Pulmonary artery endothelial cell (primary cell): ENCODE results near the gene RNF25. TPM values are rescaled to one million over a fixed set of nuclear protein-coding genes. Genes with fewer than 3 reads are reported as not detected.

Experiments
- DNase-seq: peaks from one replicate; pipeline ENCODE4 v3.0.0-alpha.2; 2011; ENCODE audit warnings: low read depth, low spot score
- total RNA-seq: library from RNA; depleted of rRNA; stranded (reverse); fragments of >200 nt; gene quantifications from 2 replicates; pipeline ENCODE4 v1.2.3, GENCODE V29; 2014

RNF25 gene, protein sequence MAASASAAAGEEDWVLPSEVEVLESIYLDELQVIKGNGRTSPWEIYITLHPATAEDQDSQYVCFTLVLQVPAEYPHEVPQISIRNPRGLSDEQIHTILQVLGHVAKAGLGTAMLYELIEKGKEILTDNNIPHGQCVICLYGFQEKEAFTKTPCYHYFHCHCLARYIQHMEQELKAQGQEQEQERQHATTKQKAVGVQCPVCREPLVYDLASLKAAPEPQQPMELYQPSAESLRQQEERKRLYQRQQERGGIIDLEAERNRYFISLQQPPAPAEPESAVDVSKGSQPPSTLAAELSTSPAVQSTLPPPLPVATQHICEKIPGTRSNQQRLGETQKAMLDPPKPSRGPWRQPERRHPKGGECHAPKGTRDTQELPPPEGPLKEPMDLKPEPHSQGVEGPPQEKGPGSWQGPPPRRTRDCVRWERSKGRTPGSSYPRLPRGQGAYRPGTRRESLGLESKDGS
- 31.6 and 43.2 TPM in 2 replicates for total RNA-seq

DNA sequence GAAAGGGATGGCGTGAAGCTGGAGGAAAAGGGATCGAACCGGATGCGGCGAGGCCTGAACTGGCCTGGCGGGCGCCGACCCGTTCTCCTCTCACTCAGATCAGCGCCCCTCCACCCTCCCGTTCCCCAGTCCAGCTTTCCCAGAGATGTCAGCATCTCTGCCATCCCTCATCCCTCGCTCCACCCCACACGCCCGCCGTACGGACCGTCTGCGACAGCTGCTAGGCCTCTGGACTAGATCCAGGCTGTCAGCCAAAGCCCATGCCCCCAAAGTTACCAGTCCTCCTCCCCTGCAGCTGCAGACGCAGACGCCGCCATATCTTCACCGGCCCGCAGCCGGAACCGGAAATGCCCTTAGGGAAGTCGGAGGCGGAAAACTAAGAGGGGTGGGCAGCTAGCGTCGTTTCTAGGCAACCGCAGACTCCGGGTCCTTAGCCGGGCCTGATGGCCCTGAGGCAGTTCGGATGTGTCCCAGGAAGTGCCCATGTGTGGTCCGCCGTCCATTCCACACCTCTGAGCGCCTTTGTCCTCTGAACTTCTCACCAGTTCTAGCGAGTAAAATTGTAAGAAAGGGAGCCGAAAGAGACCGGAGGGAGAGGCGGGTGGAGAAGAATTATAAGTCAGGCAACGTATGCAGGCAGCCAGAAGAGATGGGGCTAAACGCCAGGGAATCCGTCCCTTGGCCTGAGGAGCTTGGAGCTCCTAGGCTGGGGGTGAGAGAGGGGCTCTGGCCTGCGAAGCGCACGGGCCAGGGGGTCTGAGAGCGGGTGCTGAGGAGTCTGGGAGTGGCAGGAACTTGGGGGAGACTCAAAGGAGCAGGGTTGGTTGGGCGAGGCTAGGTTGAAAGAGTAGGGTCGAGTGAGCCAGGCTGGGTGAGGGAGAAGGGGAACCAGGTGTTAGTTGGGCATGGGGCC, at the start of gene RNF25, which contains the start of gene STK36:
RNF25 (minus strand) TSS at position 349 of the 913 bp plus-strand sequence; CDS start at position 317, 32 bp downstream.
STK36 (plus strand) TSS at position 433 of the 913 bp plus-strand sequence. CDS start 744 bp downstream, outside the sequence.
- DNase-seq: peak; percentile 49

DNA sequence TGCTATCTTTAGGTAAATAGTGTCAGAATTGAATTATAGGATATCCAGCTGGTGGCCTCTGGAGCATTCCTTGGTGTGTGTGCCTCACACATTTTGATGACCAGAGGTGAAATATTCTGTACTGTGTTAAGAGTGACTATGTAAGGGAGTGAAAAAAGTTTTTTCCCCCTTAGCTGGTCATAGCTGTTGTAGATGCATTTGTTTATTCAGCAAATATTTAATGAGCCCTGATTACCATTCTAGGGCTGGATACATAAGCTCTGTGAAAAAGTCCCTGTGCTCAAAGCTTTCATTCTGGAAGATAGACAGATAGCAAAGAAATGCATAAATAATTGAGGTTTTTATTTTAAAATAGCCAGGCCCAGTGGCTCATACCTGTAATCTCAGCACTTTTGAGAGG, 49.7 kb upstream of the RNF25 start:
- no peak for DNase-seq

DNA sequence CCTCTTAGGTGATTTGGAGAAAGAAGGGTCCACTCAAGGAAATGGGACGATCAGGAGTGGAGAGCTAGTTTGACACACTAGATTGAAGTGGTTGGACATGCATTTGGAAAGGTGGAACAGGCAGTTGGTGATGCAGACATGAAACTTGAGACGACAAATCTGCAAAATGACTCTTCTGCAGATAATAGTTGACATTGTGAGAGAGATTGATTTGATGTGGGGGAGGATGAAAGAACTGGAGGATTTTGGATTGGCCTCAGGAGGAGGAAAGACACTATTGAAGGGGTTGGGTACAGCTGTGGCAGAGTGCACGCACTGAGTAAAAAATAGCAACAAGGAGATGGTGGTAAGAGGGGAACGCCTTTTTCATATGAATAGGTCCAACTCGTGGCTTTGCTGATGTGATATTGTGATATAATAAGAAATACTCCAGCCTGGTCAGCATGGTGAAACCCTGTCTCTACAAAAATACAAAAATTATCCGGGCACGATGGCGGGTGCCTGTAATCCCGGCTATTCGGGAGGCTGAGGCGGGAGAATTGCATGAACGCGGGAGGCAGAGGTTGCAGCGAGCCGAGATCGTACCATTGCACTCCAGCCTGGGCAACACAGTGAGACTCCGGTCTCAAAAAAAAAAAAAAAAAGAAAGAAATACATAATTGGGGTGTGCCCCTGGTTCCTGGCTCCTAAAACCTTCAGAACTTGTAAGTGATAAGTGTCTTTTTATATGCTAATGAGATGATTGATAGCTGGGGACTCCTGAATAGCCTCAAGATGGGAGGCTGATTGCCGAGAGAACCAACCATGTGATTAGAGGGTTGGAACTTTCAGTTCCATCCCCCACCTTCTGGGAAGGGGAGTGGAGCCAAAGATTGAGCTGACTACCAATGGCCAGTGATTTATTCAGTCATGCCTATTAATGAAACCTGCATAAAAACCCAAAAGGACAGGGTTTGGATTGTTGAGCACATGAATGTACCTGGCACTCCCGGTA, 48.5 kb upstream of the RNF25 start:
- no peak for DNase-seq

DNA sequence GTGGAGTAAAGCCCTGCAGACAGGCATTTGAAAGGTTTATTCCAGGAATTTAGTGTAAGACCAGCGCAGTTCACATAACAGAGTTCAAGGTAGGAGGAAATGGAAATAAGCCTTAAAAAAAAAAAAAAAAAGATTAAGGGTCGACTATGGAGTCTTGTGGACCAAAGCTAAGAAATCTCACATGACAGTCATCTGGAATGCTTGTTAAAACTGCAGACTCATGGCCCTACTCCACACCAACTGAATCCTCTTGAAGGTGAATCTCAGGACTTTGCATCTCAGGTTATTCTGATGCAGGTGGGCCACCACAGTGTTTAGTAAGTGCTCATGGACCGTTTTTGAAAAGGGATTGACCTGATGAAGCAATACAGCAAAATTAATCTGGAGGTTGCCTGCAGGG, 47.7 kb upstream of the RNF25 start:
- DNase-seq: no peak

DNA sequence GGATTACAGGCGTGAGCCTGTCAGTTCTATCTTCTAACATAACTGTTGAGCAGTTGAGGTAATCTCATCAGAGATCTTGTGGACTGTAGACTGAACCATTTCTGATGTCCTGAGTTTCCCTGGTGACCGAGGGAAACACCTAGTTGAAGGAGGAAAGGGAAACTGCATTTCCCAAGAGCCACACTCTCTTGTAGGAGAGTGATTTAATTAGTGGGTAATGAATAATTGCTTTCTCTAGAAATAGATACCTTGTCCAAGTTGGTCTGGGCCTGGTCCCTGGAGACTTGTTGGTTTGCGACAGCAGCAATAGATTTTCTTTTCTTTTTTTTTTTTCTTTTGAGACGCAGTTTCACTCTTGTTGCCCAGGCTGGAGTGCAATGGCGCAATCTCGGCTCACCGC, 46.3 kb upstream of the RNF25 start:
- no peak for DNase-seq

DNA sequence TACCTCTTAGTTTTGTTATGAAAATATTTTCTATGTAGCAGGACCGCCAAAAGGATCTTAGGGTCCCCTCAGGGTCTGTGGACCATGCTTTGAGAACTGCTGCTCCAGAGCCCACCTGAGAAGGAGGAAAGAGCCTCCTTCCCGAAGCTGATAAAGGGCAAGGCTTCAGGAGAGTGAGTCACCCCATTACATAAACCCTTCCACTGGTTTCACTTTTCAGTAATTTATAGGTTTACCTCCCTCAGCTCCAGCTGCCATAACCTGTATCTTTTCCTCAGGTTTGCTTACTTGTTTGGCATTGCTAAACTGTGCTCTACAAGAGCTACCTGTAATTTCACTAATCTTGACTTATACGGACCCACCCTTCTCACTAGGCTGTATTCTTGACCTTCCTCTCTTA, 45.5 kb upstream of the RNF25 start:
- no peak for DNase-seq

DNA sequence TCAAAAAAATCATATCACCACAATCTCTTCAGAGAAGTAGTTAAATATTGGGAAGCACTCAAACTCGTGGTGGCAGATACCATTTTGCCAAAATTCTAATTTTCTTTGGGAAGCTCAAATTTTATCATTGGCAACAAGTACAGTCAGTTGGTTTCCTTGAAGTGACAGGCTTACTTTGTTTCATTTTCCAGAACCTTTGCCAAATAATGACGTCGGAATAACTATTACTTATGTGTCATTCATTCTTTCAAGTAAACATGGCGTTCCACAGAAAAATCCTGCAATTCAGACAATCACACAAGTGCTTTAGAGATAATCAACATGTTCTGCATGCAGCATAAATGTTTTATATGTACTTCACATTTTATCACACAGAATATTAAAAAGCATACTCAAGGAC, 44.3 kb upstream of the RNF25 start:
- peak; percentile 77 for DNase-seq

DNA sequence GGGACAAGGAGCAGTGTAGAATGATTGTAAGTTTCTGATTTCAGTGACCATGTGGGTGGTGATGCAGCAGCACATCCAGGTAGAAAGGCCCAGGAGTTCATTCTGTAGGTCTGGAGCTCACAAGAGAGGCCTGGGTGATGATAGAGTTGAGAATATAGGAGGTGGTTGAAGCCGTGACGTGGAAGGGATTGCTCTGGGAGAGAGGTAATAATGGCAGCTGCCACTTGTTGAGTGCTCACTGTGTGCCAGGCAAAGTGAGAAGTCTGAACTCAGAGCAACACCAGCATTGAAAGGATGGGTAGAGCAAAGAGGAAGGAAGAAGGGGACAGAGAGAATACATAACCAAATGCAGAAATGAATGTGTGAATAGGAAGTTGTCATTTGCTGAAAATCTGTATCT, 42.1 kb upstream of the RNF25 start:
- no peak for DNase-seq

DNA sequence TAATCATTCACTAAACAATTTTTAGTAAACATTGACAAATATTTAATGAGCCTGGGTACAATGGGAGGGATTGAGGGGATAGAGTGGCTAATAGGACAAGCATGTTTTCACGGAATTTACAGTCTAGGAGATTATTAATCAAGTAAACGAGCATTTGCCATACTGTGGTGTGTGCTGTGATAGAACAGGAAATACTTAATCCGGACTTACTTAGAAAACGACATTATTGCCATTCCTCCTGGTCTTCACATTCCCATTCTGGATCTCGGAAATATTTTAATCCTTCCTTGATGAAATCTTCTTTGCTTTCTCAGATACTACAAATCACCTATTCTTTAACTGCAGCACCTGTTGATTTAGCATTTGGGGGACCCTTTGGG, 39.7 kb upstream of the RNF25 start:
- DNase-seq: no peak

DNA sequence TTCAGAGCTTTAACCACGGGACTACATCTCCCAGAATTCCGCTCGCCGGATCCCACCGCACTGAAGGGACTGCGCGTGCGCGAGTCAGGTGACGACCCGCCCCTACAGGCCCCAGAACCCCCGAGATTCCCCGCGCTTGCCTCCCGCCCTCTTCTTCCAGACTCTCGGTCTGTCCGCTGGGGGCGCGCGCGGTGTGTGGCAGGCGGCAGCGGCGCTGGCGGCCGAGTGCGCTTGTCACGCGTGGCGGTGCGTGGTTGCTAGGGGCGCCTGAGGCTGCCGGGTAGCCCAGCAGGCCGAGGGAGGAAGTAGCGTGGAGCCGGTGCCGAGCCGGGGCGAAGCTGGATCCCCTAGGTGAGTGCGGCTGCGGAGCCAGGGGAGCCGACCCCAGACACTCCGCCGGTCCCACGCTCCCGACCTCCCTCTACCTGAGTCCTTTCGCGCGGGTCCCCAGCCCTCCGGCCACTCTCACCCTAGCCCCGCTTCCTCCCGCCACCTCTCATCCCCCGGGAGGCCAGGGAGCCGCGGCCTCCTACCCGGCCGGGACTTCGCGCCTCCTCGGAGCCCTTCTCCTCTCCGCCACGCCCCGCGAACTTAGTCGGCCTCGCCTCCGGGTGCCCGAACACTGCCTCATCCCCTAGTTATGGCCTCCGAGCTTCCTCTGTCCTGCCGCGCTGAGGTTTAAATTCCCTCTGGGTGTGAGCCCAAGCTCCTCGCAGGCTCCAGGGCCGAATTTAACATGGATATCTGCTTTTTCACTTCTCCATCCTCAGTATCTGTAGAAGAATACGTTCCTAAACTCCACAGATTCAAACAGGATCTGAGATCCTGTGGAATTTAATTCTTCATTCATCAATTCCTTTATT, 39.1 kb upstream of the RNF25 start, which contains the start of gene TTLL4:
TTLL4 (plus strand) TSS at position 149 of the 863 bp plus-strand sequence. CDS start 26,842 bp downstream, outside the sequence.
- peak; percentile 76 for DNase-seq

DNA sequence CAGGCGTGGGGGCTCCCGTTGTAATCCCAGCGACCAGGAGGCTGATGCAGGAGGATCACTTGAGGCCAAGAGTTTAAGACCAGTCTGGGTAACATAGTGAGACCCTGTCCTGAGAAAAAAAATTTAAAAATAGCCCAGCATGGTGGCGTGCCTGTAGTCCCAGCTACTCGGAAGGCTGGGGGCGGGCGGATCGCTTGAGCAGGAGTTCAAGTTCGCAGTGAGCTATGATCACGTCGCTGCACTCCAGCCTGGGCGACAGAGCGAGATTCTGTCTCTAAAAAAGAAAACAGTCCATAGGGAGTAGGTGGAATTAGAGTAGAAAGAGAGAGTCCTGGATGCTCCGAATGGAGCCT, 38.5 kb upstream of the RNF25 start:
- DNase-seq: no peak

DNA sequence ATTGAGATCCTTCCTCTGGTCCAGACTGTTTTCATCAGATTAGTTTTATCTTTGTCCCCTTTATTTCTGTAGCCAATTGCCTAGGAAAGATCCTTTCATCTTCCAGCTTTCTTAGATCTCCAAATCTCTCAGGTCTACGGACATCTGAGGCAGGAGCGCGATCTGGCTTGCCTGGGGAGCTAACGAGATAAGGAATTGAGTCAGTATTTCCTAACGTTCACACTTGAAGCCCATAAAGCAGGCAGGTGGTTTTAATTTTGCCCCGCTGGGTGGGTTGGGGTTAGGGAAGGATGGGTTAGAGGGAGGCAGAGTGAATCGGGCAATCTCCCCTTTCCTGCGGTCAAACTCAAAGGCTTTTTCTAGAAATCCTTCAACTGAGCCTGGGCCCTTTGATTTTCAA, 38.1 kb upstream of the RNF25 start:
- no peak for DNase-seq

DNA sequence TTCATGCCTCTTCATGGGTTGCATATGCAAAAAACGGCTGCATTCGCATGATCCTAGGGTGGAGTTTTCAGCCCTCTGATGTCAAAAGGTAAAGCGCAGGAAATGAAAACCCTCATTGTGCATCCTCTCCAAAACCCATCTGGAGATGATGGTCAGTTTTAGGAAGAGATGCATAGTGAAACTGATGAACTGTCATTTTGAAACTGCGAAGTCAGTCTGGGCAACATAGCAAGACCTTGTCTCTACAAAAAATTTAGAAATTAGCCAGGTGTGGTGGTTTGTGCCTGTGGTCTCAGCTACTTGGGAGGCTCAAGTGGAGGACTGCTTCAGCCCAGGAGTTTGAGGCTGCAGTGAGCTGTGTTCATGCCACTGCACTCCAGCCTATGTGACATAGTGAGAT, 36.3 kb upstream of the RNF25 start:
- no peak for DNase-seq

DNA sequence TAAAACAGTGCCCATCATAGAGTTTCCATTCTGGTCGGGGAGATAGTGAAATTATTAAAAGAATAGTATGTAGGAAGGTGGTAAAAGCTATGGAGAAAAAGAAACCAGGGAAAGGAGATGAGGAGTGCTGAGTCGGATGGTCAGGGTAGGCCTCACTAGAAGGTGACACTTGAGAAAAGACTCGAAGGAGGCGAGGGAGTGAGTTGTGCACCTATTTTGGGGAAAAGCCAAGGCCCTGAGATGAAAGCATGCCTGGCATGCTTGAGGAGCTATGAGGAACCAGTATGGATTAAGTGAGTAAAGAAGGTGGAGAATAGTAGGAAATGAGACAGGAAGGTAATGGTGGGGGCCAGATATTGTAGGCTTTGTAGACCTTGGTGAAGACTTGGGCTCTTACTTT, 31.5 kb upstream of the RNF25 start:
- DNase-seq: no peak

DNA sequence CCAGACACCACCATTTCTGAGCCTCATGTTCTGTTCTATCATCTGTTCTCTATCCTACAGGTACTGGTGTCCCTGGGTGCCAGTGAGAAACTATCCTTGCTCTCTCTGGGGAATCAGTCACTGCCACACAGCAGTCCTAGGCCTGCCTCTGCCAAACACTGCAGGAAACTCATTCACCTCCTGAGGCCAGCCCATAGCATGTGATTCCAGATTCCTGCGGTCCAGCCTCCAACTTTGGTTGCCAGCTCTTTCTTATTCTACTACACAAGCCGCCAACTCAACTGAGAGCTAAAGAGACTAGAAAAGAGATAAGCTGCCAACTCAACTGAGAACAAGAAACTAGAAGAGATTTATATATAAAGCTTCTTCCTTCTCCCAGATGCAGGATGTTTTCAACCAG, 30.0 kb upstream of the RNF25 start:
- DNase-seq: no peak

DNA sequence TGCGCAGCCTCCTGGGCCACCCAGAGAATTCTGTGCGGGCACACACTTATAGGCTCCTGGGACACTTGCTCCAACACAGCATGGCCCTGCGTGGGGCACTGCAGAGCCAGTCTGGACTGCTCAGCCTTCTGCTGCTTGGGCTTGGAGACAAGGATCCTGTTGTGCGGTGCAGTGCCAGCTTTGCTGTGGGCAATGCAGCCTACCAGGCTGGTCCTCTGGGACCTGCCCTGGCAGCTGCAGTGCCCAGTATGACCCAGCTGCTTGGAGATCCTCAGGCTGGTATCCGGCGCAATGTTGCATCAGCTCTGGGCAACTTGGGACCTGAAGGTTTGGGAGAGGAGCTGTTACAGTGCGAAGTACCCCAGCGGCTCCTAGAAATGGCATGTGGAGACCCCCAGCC, 27.1 kb upstream of the RNF25 start:
- no peak for DNase-seq

DNA sequence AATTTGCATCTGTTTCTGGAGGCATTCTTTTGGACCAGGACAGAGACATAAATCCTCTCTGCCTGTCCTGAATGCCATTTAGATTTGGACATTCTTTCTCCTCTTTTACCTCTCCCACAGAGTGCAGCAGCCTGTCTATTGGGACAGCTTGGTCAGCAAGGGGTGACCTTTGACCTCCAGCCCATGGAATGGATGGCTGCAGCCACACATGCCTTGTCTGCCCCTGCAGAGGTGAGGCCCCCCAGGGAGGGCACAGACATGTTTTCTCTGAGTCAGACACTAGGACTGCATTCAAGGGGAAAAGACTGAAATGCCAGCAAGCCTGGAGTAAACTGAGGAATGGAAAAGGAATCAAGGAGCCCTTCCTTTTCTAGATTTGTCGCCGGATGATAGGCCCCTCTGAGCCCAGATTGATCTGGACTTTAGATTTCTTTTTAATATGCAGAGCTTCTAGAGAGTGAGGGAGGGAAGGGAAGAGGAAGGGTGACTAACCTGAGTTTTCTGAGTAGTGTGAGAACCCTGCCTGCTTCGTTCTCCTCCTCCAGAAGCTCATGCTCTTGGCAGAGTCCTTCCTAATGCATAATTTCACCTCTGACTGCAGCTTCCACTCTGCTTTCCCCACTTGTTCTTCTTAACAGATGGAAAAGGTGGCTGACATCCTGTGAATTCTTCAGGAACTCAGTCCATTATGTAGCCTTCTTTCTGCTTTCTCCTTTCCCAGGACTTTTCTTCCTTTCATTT, 22.8 kb upstream of the RNF25 start:
- DNase-seq: no peak

DNA sequence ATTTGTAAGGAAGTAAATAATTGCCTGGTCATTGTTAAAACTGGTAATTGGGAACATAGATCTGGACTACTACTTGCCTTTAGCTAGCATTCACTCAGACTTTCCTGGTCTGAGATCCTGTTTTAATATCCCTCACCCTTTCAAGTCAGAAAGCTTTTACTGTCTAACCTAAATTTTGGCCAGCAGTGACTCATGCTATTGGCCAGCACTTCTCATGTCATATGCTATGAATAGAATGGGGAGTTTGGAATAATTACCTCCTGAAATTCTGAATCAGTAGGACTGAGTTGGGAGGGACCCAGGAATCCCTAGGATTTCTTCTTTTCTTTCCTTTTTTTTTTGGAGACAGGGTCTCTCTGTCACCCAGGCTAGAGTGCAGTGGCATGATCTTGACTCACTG, 19.4 kb upstream of the RNF25 start:
- no peak for DNase-seq

DNA sequence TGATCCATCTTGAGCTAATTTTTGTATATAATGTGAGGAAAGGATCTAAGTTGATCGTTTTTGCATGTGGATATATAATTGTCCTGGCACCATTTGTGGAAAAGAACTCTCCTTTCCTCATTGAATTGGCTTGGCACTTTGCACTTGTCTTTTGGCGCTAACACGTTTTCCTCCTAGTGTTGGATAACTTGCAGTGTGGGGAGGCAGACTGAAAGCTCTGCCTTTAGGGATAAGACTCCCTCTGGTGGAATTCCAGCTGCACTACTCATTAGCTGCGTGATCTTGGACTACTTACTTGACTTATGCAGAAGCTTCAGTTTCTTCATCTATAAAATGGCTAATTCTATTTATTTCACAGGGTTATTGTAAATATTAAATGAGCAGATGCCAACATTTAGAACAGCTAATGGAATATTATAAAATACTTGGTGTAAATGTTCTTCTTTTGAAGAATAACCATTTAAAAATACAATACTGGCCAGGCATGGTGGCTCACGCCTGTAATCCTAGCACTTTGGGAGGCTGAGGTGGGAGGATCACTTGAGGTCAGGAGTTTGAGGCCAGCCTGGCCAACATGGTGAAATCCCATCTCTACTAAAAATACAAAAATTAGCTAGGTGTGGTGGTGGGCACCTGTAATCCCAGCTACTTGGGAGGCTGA, 15.7 kb upstream of the RNF25 start:
- peak; percentile 48 for DNase-seq
